ENCODE measurements around the gene ERN1.

The ERN1 gene

GRCh38 chr17:64006361-64007088 lies 123.4 kb downstream of the ERN1 start:
- TF ChIP-seq POLR2AphosphoS5 (IDR thresholded peaks at IDR 0.05; ENCODE audit: borderline replicate concordance, low read depth, low read length) = no peak
- no peak for TF ChIP-seq EZH2 (IDR thresholded peaks at IDR 0.05)
- no peak for TF ChIP-seq FOXP2 (optimal IDR thresholded peaks at IDR 0.05; ENCODE audit: control extremely low read depth, extremely low read length, insufficient read depth)
- Histone ChIP-seq H3K9ac (ENCODE audit: insufficient read length) (no peak overlapping the region), H3K36me3 (ENCODE audit: insufficient read depth, low read length) (no peaks in the 10 kb centered on the region), H3K4me3 (no peak overlapping the region), H3K9me3 (ENCODE audit: low read depth, low read length) (no peaks in the 10 kb centered on the region), H3K27ac (no peak overlapping the region)
- DNase-seq (ENCODE audit: low read depth, low spot score) = no peak

- H3K36me3 ChIP-seq (ENCODE audit: insufficient read depth, low read length) = no peaks in the 10 kb centered on the region
- H3K9me3 ChIP-seq (ENCODE audit: low read depth, low read length) = no peaks in the 10 kb centered on the region
- TF ChIP-seq FOXP2 (optimal IDR thresholded peaks at IDR 0.05; ENCODE audit: control extremely low read depth, extremely low read length, insufficient read depth) (no peak), EZH2 (IDR thresholded peaks at IDR 0.05) (no peak), POLR2AphosphoS5 (IDR thresholded peaks at IDR 0.05; ENCODE audit: borderline replicate concordance, low read depth, low read length) (no peak)
- H3K9ac ChIP-seq (ENCODE audit: insufficient read length) = no peak overlapping the region
- H3K4me3 ChIP-seq = no peak overlapping the region
- H3K27ac ChIP-seq = no peak overlapping the region
- DNase-seq (ENCODE audit: low read depth, low spot score) = no peak
Measured at GRCh38 chr17:64005734-64006167, 124.2 kb downstream of the ERN1 start.

GRCh38 chr17:64004903-64005733 lies 124.8 kb downstream of the ERN1 start:
- Histone ChIP-seq H3K4me3 (no peak overlapping the region), H3K9ac (ENCODE audit: insufficient read length) (no peak overlapping the region), H3K36me3 (ENCODE audit: insufficient read depth, low read length) (no peaks in the 10 kb centered on the region), H3K27ac (no peak overlapping the region), H3K9me3 (ENCODE audit: low read depth, low read length) (no peaks in the 10 kb centered on the region)
- no peak for DNase-seq (ENCODE audit: low read depth, low spot score)
- TF ChIP-seq POLR2AphosphoS5 (IDR thresholded peaks at IDR 0.05; ENCODE audit: borderline replicate concordance, low read depth, low read length) (no peak), FOXP2 (optimal IDR thresholded peaks at IDR 0.05; ENCODE audit: control extremely low read depth, extremely low read length, insufficient read depth) (no peak), EZH2 (IDR thresholded peaks at IDR 0.05) (no peak)

- H3K36me3 ChIP-seq (ENCODE audit: insufficient read depth, low read length) = no peaks in the 10 kb centered on the region
- H3K4me3 ChIP-seq = no peak overlapping the region
- TF ChIP-seq FOXP2 (optimal IDR thresholded peaks at IDR 0.05; ENCODE audit: control extremely low read depth, extremely low read length, insufficient read depth) = no peak
- TF ChIP-seq EZH2 (IDR thresholded peaks at IDR 0.05) = no peak
- no peak for TF ChIP-seq POLR2AphosphoS5 (IDR thresholded peaks at IDR 0.05; ENCODE audit: borderline replicate concordance, low read depth, low read length)
- DNase-seq (ENCODE audit: low read depth, low spot score) = no peak
- no peak overlapping the region for H3K27ac ChIP-seq
- H3K9me3 ChIP-seq (ENCODE audit: low read depth, low read length) = no peaks in the 10 kb centered on the region
- no peak overlapping the region for H3K9ac ChIP-seq (ENCODE audit: insufficient read length)
Measured at GRCh38 chr17:64004218-64004770, 125.7 kb downstream of the ERN1 start.

GRCh38 chr17:64003526-64004121 lies 126.3 kb downstream of the ERN1 start:
- Histone ChIP-seq H3K27ac (no peak overlapping the region), H3K36me3 (ENCODE audit: insufficient read depth, low read length) (no peaks in the 10 kb centered on the region), H3K4me3 (no peak overlapping the region), H3K9me3 (ENCODE audit: low read depth, low read length) (no peaks in the 10 kb centered on the region), H3K9ac (ENCODE audit: insufficient read length) (no peak overlapping the region)
- DNase-seq (ENCODE audit: low read depth, low spot score) = no peak
- no peak for TF ChIP-seq EZH2 (IDR thresholded peaks at IDR 0.05)
- TF ChIP-seq POLR2AphosphoS5 (IDR thresholded peaks at IDR 0.05; ENCODE audit: borderline replicate concordance, low read depth, low read length) = no peak
- TF ChIP-seq FOXP2 (optimal IDR thresholded peaks at IDR 0.05; ENCODE audit: control extremely low read depth, extremely low read length, insufficient read depth) = no peak

- no peaks in the 10 kb centered on the region for H3K36me3 ChIP-seq (ENCODE audit: insufficient read depth, low read length)
- H3K27ac ChIP-seq = no peak overlapping the region
- DNase-seq (ENCODE audit: low read depth, low spot score) = no peak
- no peak overlapping the region for H3K9ac ChIP-seq (ENCODE audit: insufficient read length)
- H3K4me3 ChIP-seq = no peak overlapping the region
- no peak for TF ChIP-seq FOXP2 (optimal IDR thresholded peaks at IDR 0.05; ENCODE audit: control extremely low read depth, extremely low read length, insufficient read depth)
- TF ChIP-seq EZH2 (IDR thresholded peaks at IDR 0.05) = no peak
- TF ChIP-seq POLR2AphosphoS5 (IDR thresholded peaks at IDR 0.05; ENCODE audit: borderline replicate concordance, low read depth, low read length) = no peak
- H3K9me3 ChIP-seq (ENCODE audit: low read depth, low read length) = no peaks in the 10 kb centered on the region
Measured at GRCh38 chr17:64002658-64003525, 127.1 kb downstream of the ERN1 start.

- Histone ChIP-seq H3K36me3 (ENCODE audit: insufficient read depth, low read length) (no peaks in the 10 kb centered on the region), H3K9me3 (ENCODE audit: low read depth, low read length) (no peaks in the 10 kb centered on the region), H3K27ac (no peak overlapping the region), H3K9ac (ENCODE audit: insufficient read length) (no peak overlapping the region), H3K4me3 (no peak overlapping the region)
- no peak for DNase-seq (ENCODE audit: low read depth, low spot score)
- TF ChIP-seq FOXP2 (optimal IDR thresholded peaks at IDR 0.05; ENCODE audit: control extremely low read depth, extremely low read length, insufficient read depth) = no peak
- no peak for TF ChIP-seq POLR2AphosphoS5 (IDR thresholded peaks at IDR 0.05; ENCODE audit: borderline replicate concordance, low read depth, low read length)
- TF ChIP-seq EZH2 (IDR thresholded peaks at IDR 0.05) = no peak
Measured at GRCh38 chr17:64001763-64002529, 128.0 kb downstream of the ERN1 start.
